CD1c-positive myeloid dendritic cell (primary cell): ENCODE results near the gene FCER2.
A peak's percentile ranks its signal among the peaks of the same experiment; 100 is the strongest.

ENCODE experiments used
- DNase-seq: peaks from one replicate; pipeline ENCODE4 v3.0.0-alpha.2; 2016; ENCODE audit errors: extremely low spot score

The FCER2 gene

GRCh38 chr19:7677669-7678311 lies 24.1 kb downstream of the FCER2 start:
- DNase-seq: peak; percentile 46

- DNase-seq: peak; percentile 70
Observed at GRCh38 chr19:7676854-7677253, 25.1 kb downstream of the FCER2 start, which contains the start of gene MCEMP1. Gene MCEMP1 (plus strand): TSS chr19:7677090. CDS start chr19:7677121, 31 bp downstream.

- DNase-seq: peak; percentile 79
Observed at GRCh38 chr19:7676376-7676775, 25.6 kb downstream of the FCER2 start.

GRCh38 chr19:7674010-7675005 lies 27.6 kb downstream of the FCER2 start:
- DNase-seq: peak; percentile 95

GRCh38 chr19:7672522-7672921 lies 29.4 kb downstream of the FCER2 start:
- DNase-seq: no peak

- no peak for DNase-seq
Observed at GRCh38 chr19:7670790-7671189, 31.1 kb downstream of the FCER2 start.

GRCh38 chr19:7670150-7670783 lies 31.7 kb downstream of the FCER2 start:
- DNase-seq: peak; percentile 68

- no peak for DNase-seq
Observed at GRCh38 chr19:7669641-7670040, 32.3 kb downstream of the FCER2 start.

GRCh38 chr19:7668842-7669241 lies 33.1 kb downstream of the FCER2 start, which contains the start of gene RETN:
Gene RETN (plus strand): TSS chr19:7669049. CDS start chr19:7669327, 278 bp downstream.
- no peak for DNase-seq

GRCh38 chr19:7665076-7665475 lies 36.9 kb downstream of the FCER2 start:
- DNase-seq: no peak

- DNase-seq: no peak
Observed at GRCh38 chr19:7663706-7664105, 38.2 kb downstream of the FCER2 start.

GRCh38 chr19:7662657-7663056 lies 39.3 kb downstream of the FCER2 start:
- no peak for DNase-seq

- DNase-seq: peak; percentile 44
Observed at GRCh38 chr19:7661744-7662538, 40.0 kb downstream of the FCER2 start.

- peak; percentile 61 for DNase-seq
Observed at GRCh38 chr19:7658219-7658686, 43.7 kb downstream of the FCER2 start.

- peak; percentile 91 for DNase-seq
Observed at GRCh38 chr19:7657131-7657751, 44.7 kb downstream of the FCER2 start.

GRCh38 chr19:7655581-7655980 lies 46.4 kb downstream of the FCER2 start:
- DNase-seq: peak; percentile 92

- DNase-seq: no peak
Observed at GRCh38 chr19:7654401-7654800, 47.5 kb downstream of the FCER2 start.

GRCh38 chr19:7652061-7652641 lies 49.8 kb downstream of the FCER2 start:
- peak; percentile 99 for DNase-seq

- DNase-seq: no peak
Observed at GRCh38 chr19:7650148-7650547, 51.8 kb downstream of the FCER2 start.

GRCh38 chr19:7648265-7649014 lies 53.5 kb downstream of the FCER2 start:
- DNase-seq: no peak
